Neural cell (in vitro differentiated cells): ENCODE measurements around the gene MRPL58.

Experiments
- EZH2 ChIP-seq: fragments of 200-600, 300-800 bp; shearing (Covaris generic), sonication (generic); IDR thresholded peaks from 2 replicates; pipeline ENCODE4 v1.6.1; 2014; ENCODE audit warnings: antibody characterized with exemption, low read length, borderline replicate concordance, mild to moderate bottlenecking; ENCODE audit not compliant: insufficient read depth, poor library complexity, severe bottlenecking
- MXI1 ChIP-seq: fragments of 450-650 bp; conservative IDR thresholded peaks from 2 replicates; pipeline ENCODE4 v1.6.1; 2014; ENCODE audit warnings: antibody characterized with exemption, mild to moderate bottlenecking; ENCODE audit not compliant: poor library complexity, severe bottlenecking
- POLR2AphosphoS5 ChIP-seq: IDR thresholded peaks from 2 replicates; pipeline ENCODE4 v1.6.1; 2012
- RAD21 ChIP-seq: fragments of 450-650 bp; conservative IDR thresholded peaks from 2 replicates; pipeline ENCODE4 v1.6.1; 2014; ENCODE audit warnings: antibody characterized with exemption, mild to moderate bottlenecking, moderate library complexity
- TAF1 ChIP-seq: IDR thresholded peaks from 2 replicates; pipeline ENCODE4 v1.6.1; 2012; ENCODE audit warnings: low read depth
- TF ChIP-seq, protein P1 (sequence below): fragments of 450-650 bp; IDR thresholded peaks from 2 replicates; pipeline ENCODE4 v1.5.1; 2014; ENCODE audit warnings: antibody characterized with exemption, mild to moderate bottlenecking, moderate library complexity; ENCODE audit not compliant: poor library complexity, severe bottlenecking
- TF ChIP-seq, protein P2 (sequence below): IDR thresholded peaks from 2 replicates; pipeline ENCODE4 v1.6.1; 2012; ENCODE audit warnings: borderline replicate concordance

DNA sequence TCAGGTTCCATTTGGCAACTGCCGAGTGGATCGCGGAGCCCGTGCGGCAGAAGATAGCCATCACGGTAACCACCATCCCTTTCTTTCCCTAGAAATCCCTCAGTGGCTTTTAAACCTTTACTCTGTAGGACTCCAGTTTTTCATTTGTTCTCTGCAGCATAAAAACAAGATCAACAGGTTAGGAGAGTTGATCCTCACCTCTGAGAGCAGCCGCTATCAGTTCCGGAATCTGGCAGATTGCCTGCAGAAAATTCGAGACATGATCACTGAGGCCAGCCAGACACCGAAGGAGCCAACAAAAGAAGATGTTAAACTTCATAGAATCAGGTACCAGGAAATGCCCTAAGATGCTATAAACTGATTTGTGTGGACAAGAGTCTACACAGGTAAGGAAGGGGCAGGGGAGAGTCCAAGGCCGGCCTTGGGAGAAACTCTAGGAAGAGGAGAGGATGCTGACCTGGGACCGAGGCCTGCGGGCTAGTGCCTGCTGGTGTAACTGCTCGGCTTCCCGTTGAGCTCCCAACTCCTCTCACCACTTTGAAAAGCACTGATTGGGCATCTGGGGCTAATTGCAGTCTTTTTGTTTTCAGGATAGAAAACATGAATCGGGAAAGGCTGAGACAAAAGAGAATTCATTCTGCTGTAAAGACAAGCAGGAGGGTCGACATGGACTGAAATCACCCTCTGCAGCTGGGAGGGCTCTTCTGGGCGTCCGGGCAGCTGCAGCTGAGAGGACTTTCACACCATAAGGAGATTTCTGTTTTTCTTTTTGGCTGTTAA lies 8.1 kb downstream of the MRPL58 start:
- TF ChIP-seq, protein P1, sequence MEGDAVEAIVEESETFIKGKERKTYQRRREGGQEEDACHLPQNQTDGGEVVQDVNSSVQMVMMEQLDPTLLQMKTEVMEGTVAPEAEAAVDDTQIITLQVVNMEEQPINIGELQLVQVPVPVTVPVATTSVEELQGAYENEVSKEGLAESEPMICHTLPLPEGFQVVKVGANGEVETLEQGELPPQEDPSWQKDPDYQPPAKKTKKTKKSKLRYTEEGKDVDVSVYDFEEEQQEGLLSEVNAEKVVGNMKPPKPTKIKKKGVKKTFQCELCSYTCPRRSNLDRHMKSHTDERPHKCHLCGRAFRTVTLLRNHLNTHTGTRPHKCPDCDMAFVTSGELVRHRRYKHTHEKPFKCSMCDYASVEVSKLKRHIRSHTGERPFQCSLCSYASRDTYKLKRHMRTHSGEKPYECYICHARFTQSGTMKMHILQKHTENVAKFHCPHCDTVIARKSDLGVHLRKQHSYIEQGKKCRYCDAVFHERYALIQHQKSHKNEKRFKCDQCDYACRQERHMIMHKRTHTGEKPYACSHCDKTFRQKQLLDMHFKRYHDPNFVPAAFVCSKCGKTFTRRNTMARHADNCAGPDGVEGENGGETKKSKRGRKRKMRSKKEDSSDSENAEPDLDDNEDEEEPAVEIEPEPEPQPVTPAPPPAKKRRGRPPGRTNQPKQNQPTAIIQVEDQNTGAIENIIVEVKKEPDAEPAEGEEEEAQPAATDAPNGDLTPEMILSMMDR, result no peak
- no peak for TF ChIP-seq POLR2AphosphoS5
- TF ChIP-seq, protein P2, sequence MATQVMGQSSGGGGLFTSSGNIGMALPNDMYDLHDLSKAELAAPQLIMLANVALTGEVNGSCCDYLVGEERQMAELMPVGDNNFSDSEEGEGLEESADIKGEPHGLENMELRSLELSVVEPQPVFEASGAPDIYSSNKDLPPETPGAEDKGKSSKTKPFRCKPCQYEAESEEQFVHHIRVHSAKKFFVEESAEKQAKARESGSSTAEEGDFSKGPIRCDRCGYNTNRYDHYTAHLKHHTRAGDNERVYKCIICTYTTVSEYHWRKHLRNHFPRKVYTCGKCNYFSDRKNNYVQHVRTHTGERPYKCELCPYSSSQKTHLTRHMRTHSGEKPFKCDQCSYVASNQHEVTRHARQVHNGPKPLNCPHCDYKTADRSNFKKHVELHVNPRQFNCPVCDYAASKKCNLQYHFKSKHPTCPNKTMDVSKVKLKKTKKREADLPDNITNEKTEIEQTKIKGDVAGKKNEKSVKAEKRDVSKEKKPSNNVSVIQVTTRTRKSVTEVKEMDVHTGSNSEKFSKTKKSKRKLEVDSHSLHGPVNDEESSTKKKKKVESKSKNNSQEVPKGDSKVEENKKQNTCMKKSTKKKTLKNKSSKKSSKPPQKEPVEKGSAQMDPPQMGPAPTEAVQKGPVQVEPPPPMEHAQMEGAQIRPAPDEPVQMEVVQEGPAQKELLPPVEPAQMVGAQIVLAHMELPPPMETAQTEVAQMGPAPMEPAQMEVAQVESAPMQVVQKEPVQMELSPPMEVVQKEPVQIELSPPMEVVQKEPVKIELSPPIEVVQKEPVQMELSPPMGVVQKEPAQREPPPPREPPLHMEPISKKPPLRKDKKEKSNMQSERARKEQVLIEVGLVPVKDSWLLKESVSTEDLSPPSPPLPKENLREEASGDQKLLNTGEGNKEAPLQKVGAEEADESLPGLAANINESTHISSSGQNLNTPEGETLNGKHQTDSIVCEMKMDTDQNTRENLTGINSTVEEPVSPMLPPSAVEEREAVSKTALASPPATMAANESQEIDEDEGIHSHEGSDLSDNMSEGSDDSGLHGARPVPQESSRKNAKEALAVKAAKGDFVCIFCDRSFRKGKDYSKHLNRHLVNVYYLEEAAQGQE, result no peak
- TF ChIP-seq TAF1, result no peak
- TF ChIP-seq EZH2, result no peak
- no peak for TF ChIP-seq RAD21
- TF ChIP-seq MXI1, result no peak
